A549 (cell line): ENCODE results near the gene AGRN. TPM values are rescaled to one million over a fixed set of nuclear protein-coding genes. Genes with fewer than 3 reads are reported as not detected.

Experiments
- ATAC-seq, 2 experiments: fragments of 200-7000 bp in 1 of 2; fragments of >200 bp in 1 of 2; cut with Nextera tagmentation in 1 of 2; cut with Tn5 transposase in 1 of 2; 3 replicates each; pipeline versions ENCODE4 v1.8.0 to v1.9.1; 2018 to 2020; ENCODE audit warnings: mild to moderate bottlenecking in 1 of 2, moderate library complexity in 1 of 2
- CTCF ChIA-PET: fragments of 300-600 bp; sonication (Branson Sonifier 250); formaldehyde crosslinking; extraction: SDS; loops from one replicate; lab custom pipeline; 2021; ENCODE audit warnings: antibody characterized with exemption, inconsistent platforms; lab: Yijun Ruan, JAX
- POLR2A ChIA-PET: fragments of 350-600 bp; formaldehyde crosslinking; extraction: SDS; loops from one replicate; lab custom pipeline; 2021; ENCODE audit warnings: antibody characterized with exemption, inconsistent platforms; lab: Yijun Ruan, JAX
- DNase-seq, 2 experiments: peaks; one replicate each; pipeline versions ENCODE4 v3.0.0 to v3.0.0-alpha.2; 2011 to 2016; ENCODE audit warnings: low read depth in 1 of 2, low spot score in 1 of 2
- FAIRE-seq: peaks from 2 replicates; lab custom pipeline; 2011; peaks lifted over from hg19 to GRCh38; lab: Jason Lieb, UNC
- H3K27ac ChIP-seq, 2 experiments: fragments of >200 bp; sonication (Bioruptor Twin); formaldehyde crosslinking; 3 replicates each; pipeline ENCODE4 v1.5.1; 2016 to 2017
- H3K4me1 ChIP-seq: fragments of >200 bp; sonication (Bioruptor Twin); formaldehyde crosslinking; 3 replicates; pipeline ENCODE4 v1.6.1; 2016
- H3K4me2 ChIP-seq: fragments of >200 bp; sonication (Bioruptor Twin); formaldehyde crosslinking; 3 replicates; pipeline ENCODE4 v1.6.1; 2016
- H3K4me3 ChIP-seq: fragments of >200 bp; sonication (Bioruptor Twin); formaldehyde crosslinking; 3 replicates; pipeline ENCODE4 v1.5.1; 2016
- H3K9me3 ChIP-seq: fragments of >200 bp; sonication (Bioruptor Twin); formaldehyde crosslinking; 3 replicates; pipeline ENCODE4 v1.6.1; 2016
- BCL3 ChIP-seq: fragments of >200 bp; sonication (Bioruptor Twin); formaldehyde crosslinking; IDR thresholded peaks from 3 replicates; pipeline ENCODE4 v1.6.1; 2016
- CTCF ChIP-seq: fragments of >200 bp; sonication (Bioruptor Twin); formaldehyde crosslinking; IDR thresholded peaks from 3 replicates; pipeline ENCODE4 v1.5.1; 2016
- EHMT2 ChIP-seq: fragments of 200-600 bp; sonication (generic); IDR thresholded peaks from 2 replicates; pipeline ENCODE4 v1.6.1; 2016; ENCODE audit warnings: antibody characterized with exemption, low read depth, mild to moderate bottlenecking, moderate library complexity
- EP300 ChIP-seq, 2 experiments: fragments of >200 bp; sonication (Bioruptor Twin); formaldehyde crosslinking; IDR thresholded peaks; 2 replicates in 1 of 2; 3 replicates in 1 of 2; pipeline ENCODE4 v1.6.1; 2016 to 2017
- FOSB ChIP-seq: fragments of 250-450 bp; sonication (Bioruptor Pico); IDR thresholded peaks from 2 replicates; pipeline ENCODE4 v1.5.0; 2020; ENCODE audit warnings: mild to moderate bottlenecking, moderate library complexity
- FOXS1 ChIP-seq: fragments of 250-450 bp; sonication (Bioruptor Pico); IDR thresholded peaks from 2 replicates; pipeline ENCODE4 v1.5.0; 2020; ENCODE audit warnings: mild to moderate bottlenecking, moderate library complexity
- HEYL ChIP-seq: fragments of 250-450 bp; sonication (Bioruptor Pico); IDR thresholded peaks from 2 replicates; pipeline ENCODE4 v1.8.0; 2021; ENCODE audit warnings: mild to moderate bottlenecking, moderate library complexity
- HOXA7 ChIP-seq: fragments of 250-450 bp; sonication (Bioruptor Pico); IDR thresholded peaks from 2 replicates; pipeline ENCODE4 v1.5.0; 2020; ENCODE audit warnings: mild to moderate bottlenecking, moderate library complexity
- JUNB ChIP-seq: fragments of >200 bp; sonication (Bioruptor Twin); formaldehyde crosslinking; IDR thresholded peaks from 2 replicates; pipeline ENCODE4 v1.6.1; 2016
- KDM1A ChIP-seq: fragments of 200-600 bp; sonication (generic); IDR thresholded peaks from 2 replicates; pipeline ENCODE4 v1.6.1; 2016; ENCODE audit warnings: low read depth, mild to moderate bottlenecking
- KDM5A ChIP-seq: fragments of 200-600 bp; sonication (generic); IDR thresholded peaks from 2 replicates; pipeline ENCODE4 v1.6.1; 2016; ENCODE audit warnings: antibody characterized with exemption, mild to moderate bottlenecking
- MAFK ChIP-seq: fragments of 450-650 bp; IDR thresholded peaks from 2 replicates; pipeline ENCODE4 v1.6.1; 2014; ENCODE audit not compliant: partially characterized antibody
- NFE2L2 ChIP-seq: fragments of 150-350 bp; conservative IDR thresholded peaks from 2 replicates; pipeline ENCODE4 v1.6.1; 2014; ENCODE audit warnings: low read length
- PBX3 ChIP-seq: IDR thresholded peaks from 2 replicates; pipeline ENCODE4 v1.6.1; 2012
- PHF8 ChIP-seq: fragments of 200-600 bp; sonication (generic); IDR thresholded peaks from 2 replicates; pipeline ENCODE4 v1.6.1; 2016; ENCODE audit warnings: low read depth, mild to moderate bottlenecking, antibody characterized with exemption, moderate library complexity, borderline replicate concordance
- RARB ChIP-seq: fragments of 250-450 bp; sonication (Bioruptor Pico); IDR thresholded peaks from 2 replicates; pipeline ENCODE4 v1.8.0; 2021; ENCODE audit warnings: mild to moderate bottlenecking, moderate library complexity
- RCOR1 ChIP-seq: fragments of 150-350 bp; IDR thresholded peaks from 2 replicates; pipeline ENCODE4 v1.6.1; 2014; ENCODE audit warnings: antibody characterized with exemption, low read length, low read depth
- RNF2 ChIP-seq: fragments of 200-600 bp; sonication (generic); IDR thresholded peaks from 2 replicates; pipeline ENCODE4 v1.6.1; 2016; ENCODE audit warnings: low read depth, mild to moderate bottlenecking, antibody characterized with exemption, moderate library complexity, borderline replicate concordance
- ZNF302 ChIP-seq: fragments of 250-450 bp; sonication (Bioruptor Pico); IDR thresholded peaks from 2 replicates; pipeline ENCODE4 v1.9.0; 2021; ENCODE audit warnings: inconsistent platforms, mild to moderate bottlenecking, moderate library complexity
- ZSCAN20 ChIP-seq: fragments of 250-450 bp; sonication (Bioruptor Pico); IDR thresholded peaks from 2 replicates; pipeline ENCODE4 v1.8.0; 2022; ENCODE audit warnings: mild to moderate bottlenecking, moderate library complexity
- WGBS: methylation state at CpG from one replicate; pipeline ENCODE4 v1.1.6; 2017; ENCODE audit errors: missing lambda C conversion rate; 5-methylcytosine and 5-hydroxymethylcytosine counted together
- polyA plus RNA-seq, 4 experiments: library from polyadenylated mRNA; depleted of rRNA in 3 of 4; stranded (reverse); fragments of >200 nt; fragmentation: RNase III in 1 of 4; extraction: RNeasy Plus Mini Kit Qiagen cat#74134 plus additional on column Dnase treatment in 1 of 4; gene quantifications; 2 replicates in 3 of 4; 3 replicates in 1 of 4; pipeline ENCODE4 v1.2.3, GENCODE V29; 2011 to 2017
- TF ChIP-seq, protein P1 (sequence below): fragments of 250-450 bp; sonication (Bioruptor Pico); IDR thresholded peaks from 2 replicates; pipeline ENCODE4 v1.5.0; 2021; ENCODE audit warnings: mild to moderate bottlenecking, moderate library complexity, borderline replicate concordance
- TF ChIP-seq, protein P2 (sequence below): fragments of >200 bp; sonication (Bioruptor Twin); formaldehyde crosslinking; IDR thresholded peaks from 2 replicates; pipeline ENCODE4 v1.6.1; 2016
- TF ChIP-seq, protein P3 (sequence below): IDR thresholded peaks from 2 replicates; pipeline ENCODE4 v1.6.1; 2012
- TF ChIP-seq, protein P4 (sequence below): fragments of 150-350 bp; IDR thresholded peaks from 2 replicates; pipeline ENCODE4 v1.6.1; 2014; ENCODE audit warnings: low read depth, mild to moderate bottlenecking, low read length

AGRN gene
- polyA plus RNA-seq, 2 of the 4 experiments (the other 2 are of a cell fraction) = 23.9 to 90.9 TPM

DNA sequence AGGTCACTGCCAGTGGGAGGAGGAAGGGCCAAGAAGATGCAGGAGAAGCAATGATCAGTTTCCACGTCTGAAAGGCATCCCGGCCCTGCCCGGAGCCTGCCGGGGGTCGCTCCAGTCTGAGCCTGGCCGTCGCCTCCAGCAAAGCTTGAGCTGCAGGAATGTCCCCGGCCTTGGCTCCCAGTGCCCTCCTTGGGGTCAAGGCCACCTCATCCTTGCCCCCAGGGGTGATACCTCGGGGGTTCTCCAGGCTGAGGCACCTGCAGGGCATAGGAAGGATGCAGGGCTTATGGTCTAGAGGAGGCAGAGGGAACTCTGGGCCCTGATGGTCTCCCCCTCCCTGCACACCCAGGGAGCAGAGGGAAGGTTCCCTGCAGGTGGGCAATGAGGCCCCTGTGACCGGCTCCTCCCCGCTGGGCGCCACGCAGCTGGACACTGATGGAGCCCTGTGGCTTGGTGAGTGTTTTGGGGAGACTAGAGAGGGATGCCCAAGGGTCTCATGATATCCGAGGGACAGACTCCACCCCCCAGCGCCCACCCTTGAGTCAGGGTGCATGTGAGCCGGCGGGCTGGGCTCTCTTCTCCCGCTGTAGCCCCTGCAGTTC lies 34.3 kb downstream of the AGRN start:
- TF ChIP-seq, protein P1, sequence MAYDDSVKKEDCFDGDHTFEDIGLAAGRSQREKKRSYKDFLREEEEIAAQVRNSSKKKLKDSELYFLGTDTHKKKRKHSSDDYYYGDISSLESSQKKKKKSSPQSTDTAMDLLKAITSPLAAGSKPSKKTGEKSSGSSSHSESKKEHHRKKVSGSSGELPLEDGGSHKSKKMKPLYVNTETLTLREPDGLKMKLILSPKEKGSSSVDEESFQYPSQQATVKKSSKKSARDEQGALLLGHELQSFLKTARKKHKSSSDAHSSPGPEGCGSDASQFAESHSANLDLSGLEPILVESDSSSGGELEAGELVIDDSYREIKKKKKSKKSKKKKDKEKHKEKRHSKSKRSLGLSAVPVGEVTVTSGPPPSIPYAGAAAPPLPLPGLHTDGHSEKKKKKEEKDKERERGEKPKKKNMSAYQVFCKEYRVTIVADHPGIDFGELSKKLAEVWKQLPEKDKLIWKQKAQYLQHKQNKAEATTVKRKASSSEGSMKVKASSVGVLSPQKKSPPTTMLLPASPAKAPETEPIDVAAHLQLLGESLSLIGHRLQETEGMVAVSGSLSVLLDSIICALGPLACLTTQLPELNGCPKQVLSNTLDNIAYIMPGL (CRISPR knock-in tag) = no peak
- TF ChIP-seq RARB (CRISPR knock-in tag) = no peak
- TF ChIP-seq HOXA7 (CRISPR knock-in tag) = no peak
- no peak for TF ChIP-seq FOXS1 (CRISPR knock-in tag)
- TF ChIP-seq ZSCAN20 (CRISPR knock-in tag) = no peak
- TF ChIP-seq EHMT2 = no peak
- TF ChIP-seq KDM1A = no peak
- TF ChIP-seq ZNF302 (CRISPR knock-in tag) = no peak
- H3K9me3 ChIP-seq = no peaks in the 10 kb centered on the region
- FAIRE-seq (no peak), ATAC-seq (no peak), DNase-seq (no peak)
- POLR2A ChIA-PET = no interaction called here
- H3K4me2 ChIP-seq = no peak overlapping the region
- peaks cover 10% of the 10 kb centered on the region for H3K4me1 ChIP-seq
- no peak overlapping the region for H3K27ac ChIP-seq
- CTCF ChIA-PET = interaction anchor here (0.6 to 2.3 kb wide), 6 partner anchors 10 to 70 kb away, joined by 3 to 10 read pairs (median 4); no protein-coding TSS in a partner anchor
- no peak overlapping the region for H3K4me3 ChIP-seq
- WGBS = 100% methylated on average over 1 of the region's 18 CpGs

GRCh38 chr1:1054971-1055370 lies 35.1 kb downstream of the AGRN start:
- H3K4me3 ChIP-seq = no peak overlapping the region
- H3K4me1 ChIP-seq = peaks cover 10% of the 10 kb centered on the region
- no peak overlapping the region for H3K4me2 ChIP-seq
- no peak for FAIRE-seq
- H3K27ac ChIP-seq = no peak overlapping the region
- ChIA-PET POLR2A (no interaction called here), CTCF (interaction anchor here (1.4 to 2.3 kb wide), 3 partner anchors 9 to 70 kb away, joined by 4 to 10 read pairs (median 4); no protein-coding TSS in a partner anchor)
- ATAC-seq = no peak
- WGBS = 90% methylated on average over 15 of the region's 23 CpGs
- TF ChIP-seq NFE2L2 (no peak), PBX3 (no peak), JUNB (no peak), EP300 (IDR thresholded peaks at IDR 0.05) (no peak), ZSCAN20 (CRISPR knock-in tag) (no peak), FOSB (no peak), KDM5A (no peak)
- TF ChIP-seq, protein P2, sequence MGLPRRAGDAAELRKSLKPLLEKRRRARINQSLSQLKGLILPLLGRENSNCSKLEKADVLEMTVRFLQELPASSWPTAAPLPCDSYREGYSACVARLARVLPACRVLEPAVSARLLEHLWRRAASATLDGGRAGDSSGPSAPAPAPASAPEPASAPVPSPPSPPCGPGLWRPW = no peak
- no peak for DNase-seq
- H3K9me3 ChIP-seq = no peaks in the 10 kb centered on the region

GRCh38 chr1:1055841-1056736 lies 36.2 kb downstream of the AGRN start:
- DNase-seq (no peak), FAIRE-seq (no peak), ATAC-seq (no peak)
- Histone ChIP-seq H3K4me2 (no peak overlapping the region), H3K9me3 (no peaks in the 10 kb centered on the region), H3K4me3 (no peak overlapping the region), H3K27ac (no peak overlapping the region), H3K4me1 (peaks cover 10% of the 10 kb centered on the region)
- CTCF ChIA-PET = no interaction called here
- POLR2A ChIA-PET = no interaction called here
- WGBS = 92% methylated on average over 23 of the region's 50 CpGs
- TF ChIP-seq KDM5A (no peak), ZSCAN20 (CRISPR knock-in tag) (no peak), RCOR1 (no peak), RNF2 (no peak), NFE2L2 (no peak), CTCF (no peak), MAFK (no peak), BCL3 (no peak), PHF8 (no peak), FOSB (no peak), HEYL (no peak)
- TF ChIP-seq, protein P3, sequence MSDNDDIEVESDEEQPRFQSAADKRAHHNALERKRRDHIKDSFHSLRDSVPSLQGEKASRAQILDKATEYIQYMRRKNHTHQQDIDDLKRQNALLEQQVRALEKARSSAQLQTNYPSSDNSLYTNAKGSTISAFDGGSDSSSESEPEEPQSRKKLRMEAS = no peak
- TF ChIP-seq, protein P4, sequence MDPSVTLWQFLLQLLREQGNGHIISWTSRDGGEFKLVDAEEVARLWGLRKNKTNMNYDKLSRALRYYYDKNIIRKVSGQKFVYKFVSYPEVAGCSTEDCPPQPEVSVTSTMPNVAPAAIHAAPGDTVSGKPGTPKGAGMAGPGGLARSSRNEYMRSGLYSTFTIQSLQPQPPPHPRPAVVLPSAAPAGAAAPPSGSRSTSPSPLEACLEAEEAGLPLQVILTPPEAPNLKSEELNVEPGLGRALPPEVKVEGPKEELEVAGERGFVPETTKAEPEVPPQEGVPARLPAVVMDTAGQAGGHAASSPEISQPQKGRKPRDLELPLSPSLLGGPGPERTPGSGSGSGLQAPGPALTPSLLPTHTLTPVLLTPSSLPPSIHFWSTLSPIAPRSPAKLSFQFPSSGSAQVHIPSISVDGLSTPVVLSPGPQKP = no peak
